Tibial nerve (tissue), 3 donors: ENCODE measurements around the gene PCDHA2.
"Not testable (repeated sequence)": the region's sequence is repeated elsewhere in the genome, so short reads cannot be mapped to it uniquely, and the experiment has no call there.

Experiments
- POLR2A ChIP-seq, 2 donors: fragments of 450-650 bp; IDR thresholded peaks; one replicate each; pipeline ENCODE4 v1.6.1; 2017; ENCODE audit warnings: antibody characterized with exemption in 2 of 2, mild to moderate bottlenecking in 2 of 2, moderate library complexity in 2 of 2
- TF ChIP-seq, protein P1 (sequence below), 5 experiments: fragments of 200-600 bp in 3 of 5; fragments of 450-650 bp in 2 of 5; sonication (generic) in 3 of 5; IDR thresholded peaks; one replicate each; pipeline ENCODE4 v1.5.1; 2016 to 2019; ENCODE audit warnings: antibody characterized with exemption in 5 of 5, mild to moderate bottlenecking in 3 of 5, moderate library complexity in 2 of 5

DNA sequence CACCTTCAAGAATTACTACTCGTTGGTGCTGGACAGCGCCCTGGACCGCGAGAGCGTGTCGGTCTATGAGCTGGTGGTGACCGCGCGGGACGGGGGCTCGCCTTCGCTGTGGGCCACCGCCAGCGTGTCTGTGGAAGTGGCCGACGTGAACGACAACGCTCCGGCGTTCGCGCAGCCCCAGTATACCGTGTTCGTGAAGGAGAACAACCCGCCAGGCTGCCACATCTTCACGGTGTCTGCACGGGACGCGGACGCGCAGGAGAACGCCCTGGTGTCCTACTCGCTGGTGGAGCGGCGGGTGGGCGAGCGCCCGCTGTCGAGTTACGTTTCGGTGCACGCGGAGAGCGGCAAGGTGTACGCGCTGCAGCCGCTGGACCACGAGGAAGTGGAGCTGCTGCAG, 28.3 kb downstream of the PCDHA2 start:
- TF ChIP-seq, protein P1, sequence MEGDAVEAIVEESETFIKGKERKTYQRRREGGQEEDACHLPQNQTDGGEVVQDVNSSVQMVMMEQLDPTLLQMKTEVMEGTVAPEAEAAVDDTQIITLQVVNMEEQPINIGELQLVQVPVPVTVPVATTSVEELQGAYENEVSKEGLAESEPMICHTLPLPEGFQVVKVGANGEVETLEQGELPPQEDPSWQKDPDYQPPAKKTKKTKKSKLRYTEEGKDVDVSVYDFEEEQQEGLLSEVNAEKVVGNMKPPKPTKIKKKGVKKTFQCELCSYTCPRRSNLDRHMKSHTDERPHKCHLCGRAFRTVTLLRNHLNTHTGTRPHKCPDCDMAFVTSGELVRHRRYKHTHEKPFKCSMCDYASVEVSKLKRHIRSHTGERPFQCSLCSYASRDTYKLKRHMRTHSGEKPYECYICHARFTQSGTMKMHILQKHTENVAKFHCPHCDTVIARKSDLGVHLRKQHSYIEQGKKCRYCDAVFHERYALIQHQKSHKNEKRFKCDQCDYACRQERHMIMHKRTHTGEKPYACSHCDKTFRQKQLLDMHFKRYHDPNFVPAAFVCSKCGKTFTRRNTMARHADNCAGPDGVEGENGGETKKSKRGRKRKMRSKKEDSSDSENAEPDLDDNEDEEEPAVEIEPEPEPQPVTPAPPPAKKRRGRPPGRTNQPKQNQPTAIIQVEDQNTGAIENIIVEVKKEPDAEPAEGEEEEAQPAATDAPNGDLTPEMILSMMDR (IDR thresholded peaks at IDR 0.05), result not testable (repeated sequence)
- TF ChIP-seq POLR2A (IDR thresholded peaks at IDR 0.05), result not testable (repeated sequence)
